HAP-1 (cell line): ENCODE measurements around the gene DNM2.

Source experiments
- DNase-seq, 2 experiments: peaks; one replicate each; pipeline ENCODE4 v3.0.0-alpha.2; 2016 to 2020; ENCODE audit warnings: low spot score in 2 of 2
- H3K27me3 ChIP-seq: fragments of 250-450 bp; sonication (Bioruptor Pico); 2 replicates; pipeline ENCODE4 v1.5.1; 2020; ENCODE audit warnings: low read depth, mild to moderate bottlenecking, moderate library complexity
- H3K36me3 ChIP-seq: fragments of 250-450 bp; sonication (Bioruptor Pico); replicated peaks from 2 replicates; pipeline ENCODE4 v1.5.1; 2020; ENCODE audit warnings: mild to moderate bottlenecking
- H3K4me1 ChIP-seq: fragments of 250-450 bp; sonication (Bioruptor Pico); 2 replicates; pipeline ENCODE4 v1.5.1; 2020; ENCODE audit warnings: mild to moderate bottlenecking
- H3K4me3 ChIP-seq: fragments of 250-450 bp; sonication (Bioruptor Pico); 2 replicates; pipeline ENCODE4 v1.5.1; 2020; ENCODE audit warnings: mild to moderate bottlenecking, moderate library complexity
- H3K9me3 ChIP-seq: fragments of 250-450 bp; sonication (Bioruptor Pico); 2 replicates; pipeline ENCODE4 v1.5.1; 2020; ENCODE audit warnings: mild to moderate bottlenecking, moderate library complexity
- in situ Hi-C: fragments of 300-500 bp; cut with MboI; formaldehyde crosslinking; loops from 3 replicates; pipeline ENCODE4 v1.14.3; 2020; ENCODE audit warnings: low sequenced_read_pairs, inconsistent platforms, mixed read lengths

Gene DNM2

DNA sequence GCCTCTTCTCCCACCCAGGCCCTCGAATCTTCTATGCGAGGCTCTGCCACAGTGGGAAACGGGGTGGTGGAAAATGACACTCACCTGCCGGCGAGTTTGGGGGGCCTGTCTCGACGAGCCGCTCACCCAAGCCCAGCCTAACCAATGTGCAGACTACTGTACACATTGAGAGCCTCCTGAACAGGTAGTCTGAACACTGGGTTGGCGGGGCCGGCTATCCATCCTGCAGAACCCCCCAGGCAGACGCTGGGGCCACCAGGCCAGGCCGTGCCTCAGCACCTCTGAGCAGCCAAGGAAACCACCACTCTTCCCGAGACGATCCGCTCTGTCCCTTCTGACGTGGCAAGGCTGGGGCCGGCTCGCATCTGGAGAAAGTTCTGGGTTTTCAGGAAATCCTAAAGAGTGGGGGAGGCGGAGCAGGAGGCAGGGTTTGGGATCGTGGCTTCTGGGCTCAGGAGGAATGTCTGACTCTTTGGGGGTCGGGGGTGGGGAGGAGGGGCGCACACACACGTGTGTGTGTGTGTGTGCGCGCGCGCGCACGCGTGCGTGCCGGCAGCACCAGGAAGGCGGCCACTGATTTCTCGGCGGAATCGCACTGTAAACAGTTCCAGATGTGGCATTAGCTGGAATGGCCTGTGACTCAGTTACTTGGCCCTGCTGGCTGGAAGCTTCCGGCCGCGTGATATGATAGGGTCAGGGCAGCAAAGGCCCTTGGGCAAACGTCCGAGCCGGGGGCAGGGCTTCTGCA is 99.6 kb downstream of the DNM2 start:
- in situ Hi-C loops = no loop called here
- Histone ChIP-seq H3K27me3 (no peaks in the 10 kb centered on the region), H3K4me1 (no peaks in the 10 kb centered on the region), H3K4me3 (no peak overlapping the region), H3K9me3 (no peaks in the 10 kb centered on the region), H3K36me3 (peaks cover 29% of the 10 kb centered on the region)
- DNase-seq = no peak

GRCh38 chr19:10818301-10819123 is 100.6 kb downstream of the DNM2 start:
- H3K9me3 ChIP-seq = no peaks in the 10 kb centered on the region
- in situ Hi-C loops = no loop called here
- H3K4me1 ChIP-seq = no peaks in the 10 kb centered on the region
- peaks cover 29% of the 10 kb centered on the region for H3K36me3 ChIP-seq
- no peak overlapping the region for H3K4me3 ChIP-seq
- no peak for DNase-seq
- H3K27me3 ChIP-seq = no peaks in the 10 kb centered on the region

DNA sequence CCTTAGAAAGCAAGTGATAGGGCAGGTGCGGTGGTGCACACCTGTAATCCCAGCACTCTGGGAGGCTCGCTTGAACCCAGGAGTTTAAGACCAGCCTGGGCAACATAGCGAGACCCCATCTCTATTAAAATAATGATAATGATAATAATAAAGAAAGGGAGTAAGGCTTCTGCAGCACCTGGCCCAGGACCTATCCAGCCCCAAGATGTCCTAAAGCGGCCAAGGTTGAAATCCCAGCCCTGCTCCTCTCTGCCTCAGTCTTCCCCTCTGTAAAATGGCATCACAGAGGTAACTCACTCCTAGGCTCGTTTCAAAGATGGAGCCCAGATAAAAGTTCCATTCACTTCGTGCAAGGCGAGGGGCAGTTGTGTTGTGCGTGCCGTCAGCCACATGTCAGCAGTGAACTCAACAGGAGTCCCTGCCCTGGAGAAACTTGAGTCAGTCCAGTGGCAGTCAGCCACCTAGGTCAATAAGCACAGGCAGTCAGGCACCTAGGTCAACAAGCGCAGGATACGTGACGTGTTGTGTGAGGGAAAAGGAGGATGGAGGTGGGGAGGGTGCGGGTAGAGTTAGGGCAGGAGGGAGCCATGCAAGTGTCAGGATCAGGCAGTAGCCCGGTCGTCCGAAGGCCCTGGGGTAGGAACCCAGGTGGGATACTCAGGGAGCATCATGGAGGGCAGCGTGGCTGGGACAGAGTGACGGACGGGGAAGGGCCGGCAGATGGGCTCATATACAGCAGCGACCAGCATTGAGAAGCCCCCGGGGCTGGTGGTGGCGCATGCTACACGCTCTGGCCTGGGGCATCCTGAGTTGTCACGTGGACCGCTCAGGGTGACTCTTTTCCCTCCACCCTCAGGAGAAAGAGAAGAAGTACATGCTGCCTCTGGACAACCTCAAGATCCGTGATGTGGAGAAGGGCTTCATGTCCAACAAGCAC is 101.5 kb downstream of the DNM2 start:
- H3K9me3 ChIP-seq = no peaks in the 10 kb centered on the region
- H3K4me3 ChIP-seq = no peak overlapping the region
- H3K4me1 ChIP-seq = no peaks in the 10 kb centered on the region
- in situ Hi-C loops = no loop called here
- DNase-seq = no peak
- no peaks in the 10 kb centered on the region for H3K27me3 ChIP-seq
- H3K36me3 ChIP-seq = peaks cover 36% of the 10 kb centered on the region

GRCh38 chr19:10820173-10820572 is 102.3 kb downstream of the DNM2 start:
- no peaks in the 10 kb centered on the region for H3K9me3 ChIP-seq
- in situ Hi-C loops = no loop called here
- no peak for DNase-seq
- H3K4me3 ChIP-seq = no peak overlapping the region
- H3K27me3 ChIP-seq = no peaks in the 10 kb centered on the region
- no peaks in the 10 kb centered on the region for H3K4me1 ChIP-seq
- peaks cover 35% of the 10 kb centered on the region for H3K36me3 ChIP-seq

DNA sequence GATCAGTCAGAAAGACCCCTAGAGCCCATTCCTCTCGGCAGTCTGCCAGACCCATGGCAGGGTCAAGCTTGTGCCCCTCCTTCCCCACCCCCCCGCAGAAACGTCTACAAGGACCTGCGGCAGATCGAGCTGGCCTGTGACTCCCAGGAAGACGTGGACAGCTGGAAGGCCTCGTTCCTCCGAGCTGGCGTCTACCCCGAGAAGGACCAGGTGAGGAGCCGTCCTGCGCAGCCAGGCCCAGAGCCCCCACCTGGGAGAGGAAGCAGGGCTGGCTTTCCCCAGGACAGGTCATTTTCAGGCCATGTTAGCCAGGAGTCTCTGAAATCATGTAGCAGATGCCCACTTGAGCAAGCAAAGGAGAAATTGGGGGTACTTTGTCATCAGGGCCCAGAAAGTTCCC is 105.8 kb downstream of the DNM2 start:
- Histone ChIP-seq H3K9me3 (no peaks in the 10 kb centered on the region), H3K36me3 (peaks cover 46% of the 10 kb centered on the region), H3K4me3 (no peak overlapping the region), H3K27me3 (no peaks in the 10 kb centered on the region), H3K4me1 (no peaks in the 10 kb centered on the region)
- in situ Hi-C loops = no loop called here
- no peak for DNase-seq

- DNase-seq = no peak
- no peaks in the 10 kb centered on the region for H3K27me3 ChIP-seq
- H3K4me3 ChIP-seq = no peak overlapping the region
- in situ Hi-C loops = no loop called here
- peaks cover 42% of the 10 kb centered on the region for H3K36me3 ChIP-seq
- no peaks in the 10 kb centered on the region for H3K9me3 ChIP-seq
- H3K4me1 ChIP-seq = no peaks in the 10 kb centered on the region
Measured at GRCh38 chr19:10826231-10826630, 108.4 kb downstream of the DNM2 start.

DNA sequence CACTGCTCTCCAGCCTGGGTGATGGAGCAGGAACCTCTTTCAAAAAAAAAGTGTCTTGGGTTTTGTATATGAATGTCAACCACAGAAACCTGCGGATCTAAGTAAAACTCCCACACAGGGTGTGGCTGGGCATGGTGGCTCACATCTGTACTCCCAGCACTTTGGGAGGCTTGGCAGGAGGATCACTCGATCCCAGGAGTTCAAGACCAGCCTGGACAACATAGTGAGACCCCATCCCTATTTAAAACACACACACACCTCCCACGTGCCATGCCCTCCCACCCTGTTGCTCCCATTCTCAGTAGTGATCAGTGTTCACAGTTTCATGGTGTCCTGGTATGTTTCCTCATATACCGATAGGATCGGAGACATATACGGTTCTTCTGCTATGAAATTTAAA is 109.0 kb downstream of the DNM2 start:
- H3K4me1 ChIP-seq = no peaks in the 10 kb centered on the region
- no peak for DNase-seq
- H3K4me3 ChIP-seq = no peak overlapping the region
- H3K27me3 ChIP-seq = no peaks in the 10 kb centered on the region
- no peaks in the 10 kb centered on the region for H3K9me3 ChIP-seq
- peaks cover 36% of the 10 kb centered on the region for H3K36me3 ChIP-seq
- in situ Hi-C loops = no loop called here

GRCh38 chr19:10828981-10829821 is 111.3 kb downstream of the DNM2 start:
- in situ Hi-C loops = no loop called here
- Histone ChIP-seq H3K9me3 (no peaks in the 10 kb centered on the region), H3K4me3 (no peak overlapping the region), H3K36me3 (peaks cover 44% of the 10 kb centered on the region), H3K27me3 (no peaks in the 10 kb centered on the region), H3K4me1 (no peaks in the 10 kb centered on the region)
- no peak for DNase-seq

DNA sequence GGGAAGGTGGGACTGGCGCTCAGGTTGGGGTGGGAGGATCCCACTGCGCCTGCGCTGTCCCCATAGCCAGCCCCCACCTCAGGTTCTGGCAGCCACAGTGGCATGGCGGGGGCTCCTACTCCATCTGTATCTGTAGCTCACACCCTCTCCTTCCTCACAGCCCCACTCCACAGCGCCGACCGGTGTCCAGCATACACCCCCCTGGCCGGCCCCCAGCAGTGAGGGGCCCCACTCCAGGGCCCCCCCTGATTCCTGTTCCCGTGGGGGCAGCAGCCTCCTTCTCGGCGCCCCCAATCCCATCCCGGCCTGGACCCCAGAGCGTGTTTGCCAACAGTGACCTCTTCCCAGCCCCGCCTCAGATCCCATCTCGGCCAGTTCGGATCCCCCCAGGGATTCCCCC is 112.1 kb downstream of the DNM2 start:
- Histone ChIP-seq H3K27me3 (no peaks in the 10 kb centered on the region), H3K4me3 (no peak overlapping the region), H3K9me3 (no peaks in the 10 kb centered on the region), H3K4me1 (no peaks in the 10 kb centered on the region), H3K36me3 (peaks cover 39% of the 10 kb centered on the region)
- no peak for DNase-seq
- in situ Hi-C loops = no loop called here

DNA sequence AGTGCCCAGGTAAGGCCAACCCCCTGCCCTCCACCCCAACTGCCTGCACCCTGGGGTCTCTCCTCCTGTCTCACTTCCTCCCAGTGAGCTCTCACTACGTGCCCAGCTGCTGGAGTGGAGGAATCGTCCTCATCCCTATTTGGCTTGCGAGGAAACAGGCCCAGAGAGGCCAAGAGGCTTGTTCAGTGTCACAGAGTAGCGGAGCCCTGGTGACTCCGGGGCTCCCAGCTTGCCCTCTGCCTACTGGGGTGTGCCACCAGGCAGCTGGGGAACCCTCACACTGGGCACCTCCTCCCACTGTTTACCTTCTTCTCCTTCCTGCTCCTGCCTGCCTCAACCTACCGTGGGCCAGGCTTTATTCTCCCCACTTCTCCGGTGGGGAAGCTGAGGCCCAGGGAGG is 112.5 kb downstream of the DNM2 start:
- no peak overlapping the region for H3K4me3 ChIP-seq
- H3K27me3 ChIP-seq = no peaks in the 10 kb centered on the region
- no peak for DNase-seq
- in situ Hi-C loops = no loop called here
- H3K4me1 ChIP-seq = peaks cover 2% of the 10 kb centered on the region; the same call in 1 of the 2 replicates
- no peaks in the 10 kb centered on the region for H3K9me3 ChIP-seq
- peaks cover 38% of the 10 kb centered on the region for H3K36me3 ChIP-seq

DNA sequence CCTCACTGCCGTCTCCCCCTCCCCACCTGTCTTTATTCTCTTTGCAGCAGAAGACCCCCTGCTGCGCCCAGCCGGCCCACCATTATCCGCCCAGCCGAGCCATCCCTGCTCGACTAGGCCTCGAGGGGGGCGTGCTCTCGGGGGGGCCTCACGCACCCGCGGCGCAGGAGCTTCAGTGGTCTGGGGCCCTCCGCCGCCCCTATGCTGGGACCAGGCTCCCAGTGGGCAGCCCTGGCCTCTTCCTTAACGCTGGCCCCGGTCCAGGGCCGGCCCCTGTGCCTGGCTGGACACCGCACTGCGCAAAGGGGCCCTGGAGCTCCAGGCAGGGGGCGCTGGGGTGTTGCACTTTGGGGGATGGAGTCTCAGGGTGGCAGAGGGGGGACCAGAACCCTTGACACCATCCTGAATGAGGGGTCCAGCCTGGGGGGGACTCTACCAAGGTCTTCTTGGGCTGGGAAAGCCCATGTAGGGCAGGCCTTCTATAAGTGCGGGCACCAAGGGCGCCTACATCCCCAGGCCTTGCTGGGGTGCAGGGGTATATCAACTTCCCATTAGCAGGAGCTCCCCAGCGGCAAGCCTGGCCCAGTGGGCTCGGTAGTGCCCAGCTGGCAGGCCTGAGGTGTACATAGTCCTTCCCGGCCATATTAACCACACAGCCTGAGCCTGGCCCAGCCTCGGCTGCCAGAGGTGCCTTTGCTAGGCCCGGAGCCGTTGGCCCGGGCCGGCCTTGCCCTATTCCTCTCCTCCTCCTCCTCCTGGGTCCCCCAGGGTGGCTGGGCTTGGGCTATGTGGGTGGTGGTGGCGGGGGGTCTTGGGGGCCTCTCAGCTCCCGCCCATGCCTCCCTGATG is 113.3 kb downstream of the DNM2 start:
- Histone ChIP-seq H3K4me3 (no peak overlapping the region), H3K36me3 (peaks cover 34% of the 10 kb centered on the region), H3K27me3 (no peaks in the 10 kb centered on the region), H3K9me3 (no peaks in the 10 kb centered on the region), H3K4me1 (peaks cover 4% of the 10 kb centered on the region)
- in situ Hi-C loops = no loop called here
- DNase-seq = no peak
